Measurements from ENCODE around the gene OR52E1.
"Not testable (repeated sequence)": the region's sequence is repeated elsewhere in the genome, so short reads cannot be mapped to it uniquely, and the experiment has no call there.

OR52E1 gene

DNA sequence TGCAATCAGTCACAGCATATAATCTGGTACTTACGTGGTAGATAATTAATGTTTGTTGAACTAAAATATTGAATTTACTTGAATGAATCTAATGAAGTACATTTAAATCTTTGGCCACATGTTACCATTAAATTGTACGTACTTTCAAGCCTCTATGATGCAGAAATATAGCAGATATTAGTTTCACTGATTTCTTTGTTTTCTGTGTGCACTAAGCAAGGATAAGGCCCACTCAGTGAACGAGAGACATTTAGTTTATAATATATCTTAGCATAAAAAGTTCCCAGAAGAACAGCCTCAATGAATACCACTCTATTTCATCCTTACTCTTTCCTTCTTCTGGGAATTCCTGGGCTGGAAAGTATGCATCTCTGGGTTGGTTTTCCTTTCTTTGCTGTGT, at the start of gene OR52E1:
OR52E1 (plus strand) TSS at position 301 of the 400 bp plus-strand sequence.
- in situ Hi-C loops (cut with MboI; ENCODE audit: low sequenced_read_pairs): no loop called here

DNA sequence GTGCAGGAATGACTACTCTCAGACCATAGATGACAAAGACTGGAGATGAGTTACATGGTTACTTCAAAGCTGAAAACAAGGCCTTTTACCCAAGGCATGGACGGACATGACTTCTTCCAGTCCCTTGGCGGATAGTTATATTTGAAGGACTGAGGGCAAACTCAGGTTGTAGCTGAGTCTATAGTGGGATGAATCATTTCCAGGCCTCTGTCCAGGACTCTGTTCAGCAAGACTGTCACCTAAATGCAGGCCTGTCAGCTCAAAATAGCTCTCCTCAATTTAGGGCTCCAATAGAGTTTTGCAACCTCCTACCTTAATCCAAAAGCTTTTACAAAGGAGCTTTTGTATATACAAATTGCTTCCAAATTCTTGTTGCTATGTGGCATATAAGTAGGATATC, 47.4 kb upstream of the OR52E1 start:
- in situ Hi-C loops (cut with MboI; ENCODE audit: low sequenced_read_pairs): loop anchor here (25.0 kb wide), 1 partner anchor 835 kb away; no protein-coding TSS in a partner anchor

DNA sequence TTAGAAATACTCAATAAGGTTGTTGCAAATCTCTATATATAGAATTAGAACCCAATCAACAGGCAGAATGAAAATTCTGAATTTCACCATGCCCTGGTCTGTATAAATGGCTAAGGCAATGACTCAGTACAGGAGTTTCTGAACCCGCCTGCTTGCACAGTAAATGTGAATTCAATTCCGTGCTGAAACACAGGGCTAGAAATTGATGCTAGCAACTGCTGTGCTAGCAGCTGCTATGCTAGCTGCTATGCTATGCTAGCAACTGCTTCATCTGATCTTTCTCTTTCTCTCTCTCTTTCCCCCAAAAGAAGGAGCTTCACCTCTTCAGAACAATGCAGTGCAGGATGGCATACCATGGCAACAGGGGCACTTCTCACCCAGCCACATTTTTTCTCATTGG, 32.7 kb upstream of the OR52E1 start:
- in situ Hi-C loops (cut with MboI; ENCODE audit: low sequenced_read_pairs): no loop called here

DNA sequence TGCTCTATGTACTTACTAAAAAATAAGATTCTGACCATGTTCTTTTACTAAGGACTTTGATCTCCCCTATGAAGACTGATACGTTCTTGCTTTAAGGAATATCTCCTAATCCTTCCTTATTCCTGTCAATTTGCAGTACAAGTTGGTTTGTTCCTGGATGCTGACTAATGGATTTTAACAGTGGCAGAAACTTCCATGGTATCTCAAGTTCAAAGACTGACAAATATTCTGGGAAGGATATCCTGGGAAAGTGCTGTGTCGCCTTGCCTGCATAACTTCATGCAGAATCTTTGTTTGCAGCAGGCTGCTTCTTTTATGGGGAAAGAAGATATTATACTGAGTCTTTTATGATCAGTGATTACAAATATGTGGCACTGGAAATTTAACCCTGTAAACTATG, 31.4 kb upstream of the OR52E1 start:
- in situ Hi-C loops (cut with MboI; ENCODE audit: low sequenced_read_pairs): no loop called here

DNA sequence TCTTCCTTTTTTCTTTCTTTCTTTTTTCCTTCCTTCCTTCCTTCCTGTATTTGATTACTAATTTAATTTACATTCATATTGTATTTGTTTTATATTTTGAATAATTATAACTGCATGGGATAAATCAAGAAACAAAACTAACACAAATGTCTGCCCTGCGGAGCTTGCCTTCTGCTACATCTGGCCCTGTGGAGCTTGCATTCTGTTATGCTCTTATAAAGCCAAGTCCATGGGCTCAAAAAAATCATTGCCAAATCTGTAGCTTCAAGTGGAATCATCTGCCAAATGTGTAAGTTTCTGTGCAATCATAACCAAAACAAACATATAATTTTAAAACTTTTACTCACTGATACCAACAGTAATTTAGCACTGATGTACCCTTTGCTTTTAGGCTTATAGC, 31.0 kb upstream of the OR52E1 start:
- in situ Hi-C loops (cut with MboI; ENCODE audit: low sequenced_read_pairs): no loop called here

DNA sequence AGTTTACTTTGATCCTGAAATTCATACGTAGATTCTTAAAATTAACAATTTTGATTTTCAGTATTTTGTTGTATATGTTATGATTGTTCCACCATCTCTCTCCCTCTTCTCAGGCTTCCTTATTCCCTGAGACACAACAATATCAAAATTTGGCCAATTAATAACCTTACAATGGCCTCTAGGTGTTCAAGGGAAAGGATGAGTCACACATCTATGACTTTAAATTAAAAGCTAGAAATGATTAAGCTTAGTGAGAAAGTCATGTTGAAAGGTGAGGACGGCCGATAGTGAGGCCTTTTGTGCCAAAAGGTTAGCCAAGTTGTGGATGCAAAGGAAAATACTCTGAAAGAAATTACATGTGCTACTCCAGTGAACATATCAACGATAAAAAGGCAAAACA, 28.5 kb upstream of the OR52E1 start:
- in situ Hi-C loops (cut with MboI; ENCODE audit: low sequenced_read_pairs): no loop called here

DNA sequence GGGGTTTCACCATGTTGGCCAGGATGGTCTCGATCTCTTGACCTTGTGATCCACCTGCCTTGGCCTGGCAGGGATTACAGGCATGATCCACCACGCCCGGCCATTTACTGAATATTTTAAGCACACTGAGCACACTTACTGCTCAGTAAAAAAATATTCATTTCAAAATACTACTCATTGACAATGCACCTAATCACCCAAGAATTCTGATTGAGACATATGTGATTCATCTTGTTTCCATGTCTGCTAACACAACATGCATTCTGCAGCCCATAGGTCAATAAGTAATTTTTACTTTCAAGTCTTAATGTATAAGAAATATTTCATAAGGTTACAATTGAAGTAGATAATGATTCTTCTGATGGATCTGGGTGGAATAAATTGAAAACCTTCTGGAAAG, 27.3 kb upstream of the OR52E1 start:
- in situ Hi-C loops (cut with MboI; ENCODE audit: low sequenced_read_pairs): no loop called here

DNA sequence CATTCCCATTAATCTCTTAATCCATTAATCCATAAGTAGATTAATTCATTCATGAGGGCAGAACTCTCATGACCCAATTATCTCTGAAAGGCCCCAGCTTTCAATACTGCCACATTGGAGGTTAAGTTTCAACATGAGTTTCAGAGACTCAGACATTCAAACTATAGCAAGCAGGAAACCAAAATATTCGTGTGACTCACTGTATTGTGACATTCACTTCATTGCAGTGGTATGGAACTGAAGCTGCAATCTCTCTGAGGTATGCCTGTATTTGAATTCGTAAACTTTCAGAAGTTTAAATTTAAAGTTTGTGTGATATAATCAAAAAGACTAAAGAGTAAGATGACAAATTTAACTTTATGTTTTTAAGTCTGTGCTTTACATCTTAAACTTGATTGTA, 26.0 kb upstream of the OR52E1 start:
- in situ Hi-C loops (cut with MboI; ENCODE audit: low sequenced_read_pairs): no loop called here

DNA sequence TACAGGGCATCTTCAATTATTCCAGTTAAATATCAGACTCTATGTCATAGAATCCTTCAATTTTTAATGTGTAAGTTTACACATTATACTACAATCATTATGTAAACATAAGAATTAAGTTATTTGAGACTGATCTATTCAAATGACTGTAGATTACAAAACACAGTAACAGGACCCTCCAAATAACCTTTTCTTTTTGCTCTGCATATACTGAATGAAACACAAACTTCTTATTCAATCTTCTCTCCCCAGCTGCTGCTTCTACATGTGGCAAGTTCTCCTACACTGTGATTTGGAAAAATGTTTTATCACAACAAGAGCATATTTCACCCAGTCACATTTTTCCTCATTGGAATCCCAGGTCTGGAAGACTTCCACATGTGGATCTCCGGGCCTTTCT, 23.1 kb upstream of the OR52E1 start, which contains the start of gene OR52J3:
OR52J3 (plus strand) TSS at position 301 of the 400 bp plus-strand sequence; CDS start at position 301, 0 bp downstream.
- in situ Hi-C loops (cut with MboI; ENCODE audit: low sequenced_read_pairs): no loop called here

DNA sequence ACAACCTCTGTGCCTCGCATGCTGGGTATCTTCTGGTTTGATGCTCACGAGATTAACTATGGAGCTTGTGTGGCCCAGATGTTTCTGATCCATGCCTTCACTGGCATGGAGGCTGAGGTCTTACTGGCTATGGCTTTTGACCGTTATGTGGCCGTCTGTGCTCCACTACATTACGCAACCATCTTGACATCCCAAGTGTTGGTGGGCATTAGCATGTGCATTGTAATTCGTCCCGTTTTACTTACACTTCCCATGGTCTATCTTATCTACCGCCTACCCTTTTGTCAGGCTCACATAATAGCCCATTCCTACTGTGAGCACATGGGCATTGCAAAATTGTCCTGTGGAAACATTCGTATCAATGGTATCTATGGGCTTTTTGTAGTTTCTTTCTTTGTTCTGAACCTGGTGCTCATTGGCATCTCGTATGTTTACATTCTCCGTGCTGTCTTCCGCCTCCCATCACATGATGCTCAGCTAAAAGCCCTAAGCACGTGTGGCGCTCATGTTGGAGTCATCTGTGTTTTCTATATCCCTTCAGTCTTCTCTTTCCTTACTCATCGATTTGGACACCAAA, 22.5 kb upstream of the OR52E1 start:
- in situ Hi-C loops (cut with MboI; ENCODE audit: low sequenced_read_pairs): no loop called here

DNA sequence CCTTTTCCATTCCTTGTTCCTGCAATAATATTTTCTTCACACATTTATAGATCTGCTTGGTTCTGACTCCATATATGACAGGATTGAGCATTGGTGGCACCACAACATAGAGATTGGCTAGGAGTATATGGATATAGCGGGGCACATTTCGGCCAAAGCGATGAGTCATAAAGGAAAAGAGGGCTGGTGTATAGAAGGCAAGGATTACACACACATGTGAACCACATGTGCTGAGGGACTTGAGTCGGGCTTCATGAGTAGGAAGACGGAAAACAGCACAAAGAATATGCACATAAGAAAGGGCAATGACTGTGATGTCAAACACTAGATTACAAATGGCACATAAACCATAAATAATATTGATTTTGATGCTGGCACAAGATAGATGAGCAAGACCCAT, 10.7 kb upstream of the OR52E1 start:
- in situ Hi-C loops (cut with MboI; ENCODE audit: low sequenced_read_pairs): not testable (repeated sequence)

DNA sequence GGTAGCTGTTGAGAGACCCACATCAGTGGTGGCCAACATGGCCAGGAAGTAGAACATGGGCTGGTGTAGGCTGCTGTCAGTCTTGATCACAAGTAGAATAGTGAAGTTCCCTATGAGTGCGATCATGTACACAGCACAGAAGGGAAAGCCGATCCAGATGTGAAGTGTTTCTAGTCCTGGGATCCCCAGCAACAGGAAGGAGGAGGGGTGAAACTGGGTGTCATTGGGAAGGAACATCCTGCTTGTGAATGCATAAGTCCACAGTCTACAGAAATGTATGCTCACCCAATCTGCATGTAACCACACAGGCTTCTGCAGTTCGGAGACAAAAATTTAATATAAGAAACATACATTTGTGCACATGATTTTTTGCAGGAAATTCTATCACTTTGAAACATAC, 10.0 kb upstream of the OR52E1 start, which contains the start of gene OR52E2:
OR52E2 (minus strand) TSS at position 237 of the 400 bp plus-strand sequence; CDS start at position 237, 0 bp downstream.
- in situ Hi-C loops (cut with MboI; ENCODE audit: low sequenced_read_pairs): no loop called here

DNA sequence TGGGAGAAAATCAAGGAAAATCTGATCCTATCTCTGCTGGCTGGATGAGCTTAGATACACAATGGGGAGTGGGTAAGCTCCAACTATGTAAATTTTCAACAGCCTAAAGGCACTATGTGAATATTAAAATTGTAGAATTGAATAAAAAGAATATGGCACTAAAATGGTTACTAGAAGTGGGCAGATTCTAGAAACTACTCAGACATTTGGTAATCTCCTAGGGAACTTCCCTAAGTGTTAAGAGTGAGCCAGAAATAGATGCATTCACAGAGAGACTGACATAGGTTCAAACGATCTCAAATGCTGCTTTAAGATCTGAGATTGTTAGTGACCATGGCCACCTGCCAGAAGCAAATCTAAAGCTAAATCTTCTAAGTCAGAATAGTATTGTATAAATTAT, 4.3 kb upstream of the OR52E1 start:
- in situ Hi-C loops (cut with MboI; ENCODE audit: low sequenced_read_pairs): no loop called here

DNA sequence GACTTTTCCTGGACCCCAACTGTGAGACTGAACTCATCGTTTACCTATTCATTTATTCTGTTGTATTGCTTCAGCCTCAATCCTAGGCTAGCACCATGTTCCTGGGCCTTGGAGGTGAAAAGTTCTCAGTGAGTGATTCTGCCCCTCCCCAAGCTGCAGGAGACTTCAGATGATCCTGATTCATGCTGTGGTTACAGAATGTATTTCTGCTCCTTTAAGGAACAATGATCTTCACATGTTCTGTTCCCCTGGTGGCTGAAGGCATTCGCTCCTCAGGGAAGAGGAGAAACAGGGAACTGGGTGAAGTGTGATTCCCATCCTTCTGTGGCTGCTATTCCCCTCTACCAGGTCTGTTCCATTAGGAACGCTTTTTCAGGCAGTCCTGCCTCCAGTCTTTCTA, 2.4 kb downstream of the OR52E1 start:
- in situ Hi-C loops (cut with MboI; ENCODE audit: low sequenced_read_pairs): no loop called here

DNA sequence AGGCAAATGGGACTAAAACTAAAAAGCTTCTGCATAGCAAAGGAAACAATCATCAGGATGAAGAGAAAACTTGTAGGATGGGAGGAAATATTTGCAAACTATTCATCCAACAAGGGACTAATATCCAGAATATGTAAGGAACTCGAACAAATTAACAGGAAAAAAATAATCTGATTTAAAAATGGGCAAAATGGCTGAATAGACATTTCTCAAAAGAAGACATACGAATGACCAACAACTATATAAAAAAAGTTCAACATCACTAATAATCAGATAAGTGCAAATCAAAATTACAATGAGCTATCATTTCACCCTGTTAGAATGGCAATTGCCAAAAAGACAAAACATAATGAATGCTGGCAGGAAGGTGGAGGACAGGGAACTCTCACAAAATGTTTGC, 12.0 kb downstream of the OR52E1 start:
- in situ Hi-C loops (cut with MboI; ENCODE audit: low sequenced_read_pairs): no loop called here

DNA sequence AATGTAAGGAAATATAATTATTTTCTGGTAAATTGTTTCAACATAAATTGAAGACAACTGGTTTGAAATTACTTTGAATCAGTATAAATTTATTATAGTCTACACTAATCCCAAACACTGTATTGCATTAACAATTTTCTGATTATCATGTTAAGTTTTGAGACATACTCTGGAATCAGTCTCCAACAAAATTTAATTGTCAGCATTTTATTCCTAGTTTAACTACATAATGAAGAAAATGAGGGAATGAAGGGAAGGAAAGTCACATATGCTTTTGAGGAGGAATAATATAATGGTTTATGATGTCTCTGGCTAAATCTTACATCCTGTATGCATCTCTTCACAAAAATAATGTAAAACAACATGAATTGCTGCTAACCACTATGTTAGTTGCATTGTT, 14.2 kb downstream of the OR52E1 start:
- in situ Hi-C loops (cut with MboI; ENCODE audit: low sequenced_read_pairs): no loop called here

DNA sequence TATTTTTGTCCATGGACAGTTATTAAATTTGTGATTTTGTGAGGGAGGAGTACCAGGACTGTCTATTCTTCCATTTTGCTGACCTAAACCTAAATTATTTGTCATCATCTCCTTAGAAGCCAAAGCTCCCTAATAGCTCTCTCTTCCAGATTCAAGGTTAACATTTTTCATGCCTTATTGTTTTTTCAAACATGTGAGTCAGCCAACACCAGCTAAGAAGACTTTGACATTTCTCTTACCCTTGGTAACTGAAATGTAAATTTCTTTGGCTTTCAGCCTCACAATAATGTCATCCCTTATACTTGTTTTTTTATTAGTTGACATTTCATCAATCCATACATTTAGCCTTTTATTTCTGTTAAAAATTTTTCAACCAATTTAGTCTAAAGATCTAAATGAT, 19.2 kb downstream of the OR52E1 start:
- in situ Hi-C loops (cut with MboI; ENCODE audit: low sequenced_read_pairs): no loop called here

DNA sequence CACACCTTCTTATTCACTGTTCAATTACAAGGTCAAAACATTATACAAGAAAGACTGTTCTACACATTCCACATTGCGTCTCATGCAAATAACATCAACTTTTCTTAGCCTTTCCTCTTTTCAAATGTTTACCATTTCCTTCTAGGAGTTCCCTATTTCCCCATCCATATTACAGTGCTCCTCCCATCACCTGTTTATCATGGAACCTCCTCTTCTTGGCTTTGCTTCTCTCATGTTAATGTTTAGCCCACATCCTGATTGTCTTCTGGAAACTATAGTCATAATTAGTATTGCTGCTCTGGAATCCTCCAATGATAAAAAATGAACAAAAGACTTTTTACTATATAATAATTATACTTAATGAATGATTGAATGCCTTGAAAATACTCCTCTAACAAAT, 21.3 kb downstream of the OR52E1 start:
- in situ Hi-C loops (cut with MboI; ENCODE audit: low sequenced_read_pairs): no loop called here

DNA sequence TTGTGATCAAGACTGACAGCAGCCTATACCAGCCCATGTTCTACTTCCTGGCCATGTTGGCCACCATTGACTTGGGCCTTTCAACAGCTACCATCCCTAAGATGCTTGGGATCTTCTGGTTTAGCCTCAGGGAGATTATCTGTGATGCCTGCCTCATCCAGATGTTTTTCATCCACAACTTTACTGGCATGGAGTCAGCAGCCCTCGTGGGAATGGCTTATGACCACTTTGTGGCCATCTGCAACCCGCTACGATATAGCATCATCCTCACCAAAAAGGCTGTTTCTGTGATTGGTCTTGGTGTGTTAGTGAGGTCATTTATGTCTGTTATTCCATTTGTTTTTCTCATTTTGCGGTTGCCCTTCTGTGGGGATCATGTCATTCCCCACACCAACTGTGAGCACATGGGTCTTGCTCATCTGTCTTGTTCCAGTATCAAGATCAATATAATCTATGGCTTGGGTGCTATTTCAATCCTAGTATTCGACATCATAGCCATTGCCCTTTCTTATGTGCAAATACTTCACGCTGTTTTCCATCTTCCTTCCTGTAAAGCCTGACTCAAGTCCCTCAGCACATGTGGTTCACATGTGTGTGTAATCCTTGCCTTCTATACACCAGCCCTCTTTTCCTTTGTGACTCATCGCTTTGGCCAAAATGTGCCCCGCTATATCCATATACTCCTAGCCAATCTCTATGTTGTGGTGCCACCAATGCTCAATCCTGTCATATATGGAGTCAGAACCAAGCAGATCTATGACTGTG, 23.6 kb downstream of the OR52E1 start:
- in situ Hi-C loops (cut with MboI; ENCODE audit: low sequenced_read_pairs): no loop called here

DNA sequence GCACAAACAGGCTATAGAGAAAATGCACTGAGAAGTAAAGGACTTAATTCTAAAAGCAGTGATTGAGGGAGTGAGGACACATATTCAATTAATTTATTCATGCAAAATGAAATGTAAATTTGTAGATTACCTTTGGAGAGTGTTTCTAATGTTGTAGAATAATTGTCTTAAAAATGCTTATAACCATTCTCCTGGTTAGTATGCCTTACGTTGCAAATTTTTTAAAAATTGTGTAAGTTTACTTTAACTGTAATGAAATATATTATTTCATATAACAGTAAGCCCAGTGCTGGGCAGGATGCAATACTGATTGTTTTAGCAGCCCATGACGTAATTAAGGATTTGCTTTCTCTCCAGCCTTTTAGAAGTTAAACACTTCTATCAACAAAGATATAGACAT, 26.6 kb downstream of the OR52E1 start:
- in situ Hi-C loops (cut with MboI; ENCODE audit: low sequenced_read_pairs): no loop called here

DNA sequence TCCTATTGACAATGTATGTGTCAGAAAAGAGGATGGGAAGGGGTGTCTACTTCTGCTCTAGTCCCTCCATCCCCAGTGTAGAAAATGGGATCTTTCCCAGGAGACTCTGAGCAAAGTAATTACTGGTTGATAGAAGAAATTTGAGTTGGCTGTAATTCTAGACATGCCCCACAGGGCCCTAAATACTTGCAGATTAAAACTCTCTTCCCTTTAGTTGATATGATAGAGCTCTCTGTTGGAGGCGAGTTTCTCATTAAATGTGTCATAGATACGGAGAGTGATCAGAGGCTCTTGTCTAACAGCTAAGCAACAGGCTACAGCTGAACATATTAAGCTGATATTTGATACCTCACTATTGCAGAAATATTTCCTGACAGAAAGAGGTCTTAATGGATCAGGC, 32.9 kb downstream of the OR52E1 start:
- in situ Hi-C loops (cut with MboI; ENCODE audit: low sequenced_read_pairs): no loop called here

DNA sequence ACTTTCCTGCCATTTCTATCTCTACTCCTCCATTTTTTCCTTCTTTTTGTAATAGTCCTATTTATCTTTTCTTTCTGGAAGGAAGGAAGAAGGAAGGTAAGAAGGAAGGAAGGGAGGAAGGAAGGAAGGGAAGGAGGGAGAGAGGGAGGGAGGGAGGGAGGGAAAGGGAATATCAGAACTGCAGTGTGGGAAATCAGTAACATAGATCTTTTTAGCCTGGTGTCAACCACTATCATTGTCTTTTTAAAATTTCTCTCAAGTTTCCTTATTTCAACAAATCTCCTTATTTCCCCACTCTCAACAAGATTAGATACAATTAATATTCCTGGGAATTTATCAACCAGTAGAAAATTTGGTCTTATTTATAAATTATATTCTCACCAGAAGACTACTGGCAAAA, 33.7 kb downstream of the OR52E1 start:
- in situ Hi-C loops (cut with MboI; ENCODE audit: low sequenced_read_pairs): no loop called here

DNA sequence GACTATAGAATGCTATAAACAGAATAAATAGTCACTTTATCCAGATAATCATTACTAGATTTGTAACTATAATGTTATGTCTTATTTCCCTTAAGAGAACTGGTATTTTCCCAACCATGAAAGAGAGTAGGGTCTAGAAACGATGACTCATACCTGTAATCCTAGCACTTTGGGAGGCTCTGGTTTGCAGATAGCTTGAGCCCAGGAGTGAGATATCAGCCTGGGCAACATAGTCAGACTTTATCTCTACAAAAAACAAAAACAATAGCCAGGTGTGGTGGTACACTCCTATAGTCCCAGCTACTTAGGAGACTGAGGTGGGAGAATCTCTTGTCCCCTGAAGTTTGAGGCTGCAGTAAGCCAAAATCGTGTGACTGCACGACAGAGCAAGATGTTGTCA, 37.9 kb downstream of the OR52E1 start:
- in situ Hi-C loops (cut with MboI; ENCODE audit: low sequenced_read_pairs): no loop called here

Data from HL-60/S4 treated with retinoic acid at 250 ng/mL for 4 days and 3 days (cell line).